K562 (cell line): ENCODE results near the gene PCSK5. TPM values are rescaled to one million over a fixed set of nuclear protein-coding genes. Genes with fewer than 3 reads are reported as not detected.

Experiments
- ATAC-seq: fragments of 200-7000 bp; cut with Tn5 transposase; 3 replicates; pipeline ENCODE4 v1.9.1; 2020; ENCODE audit warnings: moderate library complexity
- BruUV-seq: library from RNA; stranded (reverse); fragments of 400-500 nt; replicated peaks from 2 replicates; lab custom pipeline; 2021; lab: Mats Ljungman, UMichigan
- CTCF ChIA-PET: fragments of 300-600 bp; formaldehyde crosslinking; extraction: SDS; loops from one replicate; lab custom pipeline; 2021; ENCODE audit warnings: low intra/inter-chr PET ratio; lab: Yijun Ruan, JAX
- POLR2A ChIA-PET: fragments of 300-600, 350-650 bp; sonication (Branson Sonifier 250); formaldehyde crosslinking; extraction: SDS; loops from one replicate; lab custom pipeline; 2021; ENCODE audit warnings: antibody characterized with exemption, inconsistent platforms; lab: Yijun Ruan, JAX
- DNase-seq, 4 experiments: peaks; one replicate each; pipeline versions ENCODE4 v3.0.0 to v3.0.0-alpha.2; 2011 to 2018; ENCODE audit warnings: low spot score in 3 of 4, mixed read lengths in 3 of 4; ENCODE audit errors: extremely low read depth in 1 of 4
- FAIRE-seq: peaks from 2 replicates; lab custom pipeline; 2011; peaks lifted over from hg19 to GRCh38; lab: Jason Lieb, UNC
- H2AFZ ChIP-seq: 2 replicates; pipeline ENCODE4 v1.6.0; 2011; ENCODE audit warnings: low read depth, low read length, control low read depth, inconsistent platforms
- H3K27ac ChIP-seq: fragments of 200-600 bp; 3 replicates; pipeline ENCODE4 v1.8.0; 2011; ENCODE audit warnings: low read depth, mild to moderate bottlenecking, control low read depth, inconsistent platforms, low read length, moderate library complexity, mixed read lengths; ENCODE audit errors: extremely low read depth
- H3K27me3 ChIP-seq, 2 experiments: fragments of 300-600 bp in 1 of 2; 2 replicates in 1 of 2; 3 replicates in 1 of 2; pipeline versions ENCODE4 v1.6.0 to v1.8.0; 2011; ENCODE audit warnings: inconsistent platforms in 2 of 2, low read length in 2 of 2, mild to moderate bottlenecking in 1 of 2, mixed read lengths in 1 of 2, moderate library complexity in 1 of 2; ENCODE audit not compliant: control insufficient read depth in 2 of 2, insufficient read depth in 2 of 2
- H3K36me3 ChIP-seq: fragments of 300-600 bp; 3 replicates; pipeline ENCODE4 v1.8.0; 2011; ENCODE audit warnings: mild to moderate bottlenecking, low read length, inconsistent platforms; ENCODE audit not compliant: control insufficient read depth, insufficient read depth
- H3K4me1 ChIP-seq, 2 experiments: fragments of 200-600 bp in 1 of 2; replicated peaks in 1 of 2; 2 replicates in 1 of 2; 3 replicates in 1 of 2; pipeline versions ENCODE4 v1.5.1 to v1.8.0; 2011; ENCODE audit warnings: inconsistent platforms in 2 of 2, low read length in 2 of 2, mild to moderate bottlenecking in 1 of 2, mixed read lengths in 1 of 2, moderate library complexity in 1 of 2; ENCODE audit not compliant: control insufficient read depth in 2 of 2, insufficient read depth in 2 of 2
- H3K4me2 ChIP-seq: 2 replicates; pipeline ENCODE4 v1.6.1; 2011; ENCODE audit warnings: low read length, control low read depth, inconsistent platforms, mixed read lengths; ENCODE audit not compliant: insufficient read depth
- H3K4me3 ChIP-seq: fragments of 200-600 bp; sonication (generic), shearing (Covaris generic); 2 replicates; pipeline ENCODE4 v1.5.1; 2016; ENCODE audit warnings: control low read depth, inconsistent platforms
- H3K79me2 ChIP-seq: fragments of 200-600 bp; 3 replicates; pipeline ENCODE4 v1.8.0; 2011; ENCODE audit warnings: low read length, inconsistent platforms; ENCODE audit not compliant: control insufficient read depth, insufficient read depth
- H3K9ac ChIP-seq, 2 experiments: 2 replicates each; pipeline versions ENCODE4 v1.6.0 to v1.6.1; 2011; ENCODE audit warnings: low read depth in 2 of 2, low read length in 2 of 2, control low read depth in 1 of 2, inconsistent platforms in 1 of 2, mild to moderate bottlenecking in 1 of 2, mixed read lengths in 1 of 2; ENCODE audit not compliant: insufficient read depth in 1 of 2
- H3K9me1 ChIP-seq: one replicate; pipeline ENCODE4 v1.6.0; 2011; ENCODE audit warnings: inconsistent platforms, mild to moderate bottlenecking, low read length, moderate library complexity; ENCODE audit not compliant: control insufficient read depth, insufficient read depth
- H3K9me3 ChIP-seq: replicated peaks from 2 replicates; pipeline ENCODE4 v1.5.1; 2011; ENCODE audit warnings: low read depth, low read length, inconsistent platforms; ENCODE audit not compliant: control insufficient read depth, insufficient read depth
- H4K20me1 ChIP-seq: replicated peaks from 2 replicates; pipeline ENCODE4 v1.6.1; 2011; ENCODE audit warnings: low read length, inconsistent platforms, mixed read lengths; ENCODE audit not compliant: control insufficient read depth, insufficient read depth
- CBFA2T2 ChIP-seq: fragments of 450-650 bp; conservative IDR thresholded peaks from 2 replicates; pipeline ENCODE4 v1.6.1; 2017; ENCODE audit warnings: mild to moderate bottlenecking
- CREB3L1 ChIP-seq: fragments of 450-650 bp; IDR thresholded peaks from 2 replicates; pipeline ENCODE4 v1.6.1; 2014; ENCODE audit warnings: low read depth, mild to moderate bottlenecking, moderate library complexity, borderline replicate concordance
- ERF ChIP-seq: fragments of 450-650 bp; formaldehyde crosslinking; IDR thresholded peaks from 2 replicates; pipeline ENCODE4 v1.4.0; 2020; ENCODE audit warnings: mild to moderate bottlenecking, mixed read lengths
- HMGXB4 ChIP-seq: sonication (generic); formaldehyde crosslinking; IDR thresholded peaks from 2 replicates; pipeline ENCODE4 v1.8.1; 2023; ENCODE audit warnings: mild to moderate bottlenecking, missing genetic modification reagents
- KLF13 ChIP-seq: fragments of 450-650 bp; IDR thresholded peaks from 2 replicates; pipeline ENCODE4 v1.6.1; 2016; ENCODE audit warnings: missing genetic modification characterization, low read depth, mild to moderate bottlenecking, missing compliant biosample characterization, moderate library complexity, borderline replicate concordance
- MIER1 ChIP-seq: fragments of 450-650 bp; IDR thresholded peaks from 2 replicates; pipeline ENCODE4 v1.6.1; 2016; ENCODE audit warnings: antibody characterized with exemption, mild to moderate bottlenecking, low read depth
- NR2F6 ChIP-seq: fragments of 450-650 bp; formaldehyde crosslinking; IDR thresholded peaks from 2 replicates; pipeline ENCODE4 v1.4.0; 2020; ENCODE audit warnings: mild to moderate bottlenecking
- RFX7 ChIP-seq: fragments of 250-450 bp; sonication (Bioruptor Pico); IDR thresholded peaks from 2 replicates; pipeline ENCODE4 v1.5.1; 2021; ENCODE audit warnings: mild to moderate bottlenecking
- SLC30A9 ChIP-seq: fragments of 250-450 bp; sonication (Bioruptor Pico); IDR thresholded peaks from 2 replicates; pipeline ENCODE4 v1.8.0; 2022; ENCODE audit warnings: mild to moderate bottlenecking, moderate library complexity
- SP1 ChIP-seq: sonication (generic); formaldehyde crosslinking; IDR thresholded peaks from 2 replicates; pipeline ENCODE4 v1.8.1; 2022; ENCODE audit warnings: mild to moderate bottlenecking, missing genetic modification reagents
- SP2 ChIP-seq: IDR thresholded peaks from 2 replicates; pipeline ENCODE4 v1.6.1; 2011; ENCODE audit warnings: mild to moderate bottlenecking, low read depth, low read length, moderate library complexity; ENCODE audit not compliant: poor library complexity, severe bottlenecking; ENCODE audit errors: extremely low read depth
- STAG1 ChIP-seq: sonication (generic); formaldehyde crosslinking; IDR thresholded peaks from 2 replicates; pipeline ENCODE4 v1.5.0; 2020; ENCODE audit warnings: missing genetic modification reagents, borderline replicate concordance
- XRCC5 ChIP-seq: fragments of 200-400 bp; formaldehyde crosslinking; IDR thresholded peaks from 2 replicates; pipeline ENCODE4 v1.6.1; 2017; ENCODE audit warnings: low read depth, mild to moderate bottlenecking, low read length
- ZBTB17 ChIP-seq: fragments of 450-650 bp; formaldehyde crosslinking; IDR thresholded peaks from 2 replicates; pipeline ENCODE4 v1.4.0; 2020; ENCODE audit warnings: mild to moderate bottlenecking
- ZNF217 ChIP-seq: sonication (generic); formaldehyde crosslinking; IDR thresholded peaks from 2 replicates; pipeline ENCODE4 v1.8.0; 2022; ENCODE audit warnings: mild to moderate bottlenecking, missing genetic modification reagents
- ZNF699 ChIP-seq: fragments of 250-450 bp; sonication (Bioruptor Pico); IDR thresholded peaks from 2 replicates; pipeline ENCODE4 v1.8.0; 2021; ENCODE audit warnings: mild to moderate bottlenecking, moderate library complexity; ENCODE audit not compliant: insufficient replicate concordance
- in situ Hi-C: fragments of 300-500 bp; cut with MboI; formaldehyde crosslinking; loops from 4 replicates; pipeline ENCODE4 v1.15.0; 2018; ENCODE audit warnings: inconsistent platforms, mixed read lengths
- intact Hi-C: fragments of 100-400 bp; cut with micrococcal nuclease; formaldehyde crosslinking; loops from 2 replicates; pipeline ENCODE4 v1.14.2; 2022
- polyA plus RNA-seq, 8 experiments: library from polyadenylated mRNA; depleted of rRNA in 4 of 8; stranded (reverse) in 5 of 8; unstranded in 3 of 8; fragments of >200 nt; fragmentation: Nextera tagmentation in 2 of 8; fragmentation: Illumina TruSeq in 1 of 8; extraction: Ambion mirVana in 2 of 8; extraction: Trizol in 1 of 8; gene quantifications; 2 replicates each; pipeline versions ENCODE4 v1.2.1 to v1.2.3, GENCODE V29; 2011 to 2014; ENCODE audit warnings: inconsistent platforms in 1 of 8, missing spikeins in 1 of 8
- total RNA-seq, 7 experiments: library from RNA; depleted of rRNA in 6 of 7; stranded (reverse); fragments of >200 nt in 6 of 7; fragmentation: Illumina TruSeq in 2 of 7; extraction: Trizol in 2 of 7; gene quantifications; 2 replicates each; pipeline versions ENCODE4 v1.2.1 to v1.2.3, GENCODE V29; 2011 to 2021; ENCODE audit warnings: low replicate concordance in 1 of 7

The PCSK5 gene
- total and polyA plus RNA-seq, 9 of the 15 experiments (the other 6 are each of a cell fraction or from before 2014, with no cell fraction given) = not detected

- FAIRE-seq (no peak), DNase-seq (no peak), ATAC-seq (no peak)
- no peaks in the 10 kb centered on the region for H4K20me1 ChIP-seq
- no peaks in the 10 kb centered on the region for H3K9me3 ChIP-seq
- TF ChIP-seq HMGXB4 (CRISPR knock-in tag) (no peak), KLF13 (tag) (no peak), STAG1 (no peak), CREB3L1 (no peak), ZBTB17 (CRISPR knock-in tag) (no peak), SLC30A9 (CRISPR knock-in tag) (no peak), MIER1 (no peak), XRCC5 (no peak), CBFA2T2 (no peak), SP1 (CRISPR knock-in tag) (no peak), ZNF699 (CRISPR knock-in tag) (no peak), RFX7 (CRISPR knock-in tag) (no peak), NR2F6 (no peak), ZNF217 (CRISPR knock-in tag) (no peak), SP2 (no peak), ERF (CRISPR knock-in tag) (no peak)
- ChIA-PET POLR2A (interaction anchor here (0.8 kb wide), 1 partner anchor 490 kb away, joined by 3 read pairs; no protein-coding TSS in a partner anchor), CTCF (no interaction called here)
- H2AFZ ChIP-seq = no peak overlapping the region
- H3K79me2 ChIP-seq = no peaks in the 10 kb centered on the region
- H3K27ac ChIP-seq = no peak overlapping the region
- in situ Hi-C loops = no loop called here
- no peak overlapping the region for H3K4me2 ChIP-seq
- H3K9ac ChIP-seq = no peak overlapping the region
- no peaks in the 10 kb centered on the region for H3K4me1 ChIP-seq
- intact Hi-C loops = no loop called here
- H3K27me3 ChIP-seq = no peaks in the 10 kb centered on the region
- no TSS peak for BruUV-seq
- H3K9me1 ChIP-seq = no peaks in the 10 kb centered on the region
- no peaks in the 10 kb centered on the region for H3K36me3 ChIP-seq
- H3K4me3 ChIP-seq = no peak overlapping the region
These were observed 13.9 kb downstream of the PCSK5 start for GRCh38 chr9:75904364-75904763.
